OCI-LY1 (cell line): ENCODE results near the gene APCDD1.

Source experiments
- H2AFZ ChIP-seq: fragments of 200-600 bp; sonication (generic), shearing (Covaris generic); 2 replicates; pipeline ENCODE4 v1.6.0; 2014; ENCODE audit warnings: antibody characterized with exemption, mild to moderate bottlenecking, low read length
- H3F3A ChIP-seq: fragments of 200-600 bp; sonication (generic), shearing (Covaris generic); 2 replicates; pipeline ENCODE4 v1.6.0; 2014; ENCODE audit warnings: mild to moderate bottlenecking, antibody characterized with exemption, low read length, moderate library complexity; ENCODE audit not compliant: insufficient read depth
- H3K27ac ChIP-seq: fragments of 200-600 bp; sonication (generic); 2 replicates; pipeline ENCODE4 v1.5.1; 2014; ENCODE audit warnings: low read length, mixed run types, mild to moderate bottlenecking, low read depth; ENCODE audit not compliant: poor library complexity, severe bottlenecking
- H3K27me3 ChIP-seq: fragments of 200-600 bp; sonication (generic); 2 replicates; pipeline ENCODE4 v1.6.0; 2014; ENCODE audit warnings: antibody characterized with exemption, mild to moderate bottlenecking, low read length, moderate library complexity; ENCODE audit not compliant: insufficient read depth
- H3K36me3 ChIP-seq: fragments of 200-600 bp; sonication (generic); 2 replicates; pipeline ENCODE4 v1.6.1; 2014; ENCODE audit warnings: mild to moderate bottlenecking, antibody characterized with exemption, low read length, moderate library complexity, mixed read lengths; ENCODE audit not compliant: insufficient read depth
- H3K4me1 ChIP-seq: fragments of 200-600 bp; sonication (generic); 2 replicates; pipeline ENCODE4 v1.5.1; 2014; ENCODE audit warnings: mild to moderate bottlenecking, low read length, moderate library complexity; ENCODE audit not compliant: insufficient read depth, severe bottlenecking
- H3K4me2 ChIP-seq: fragments of 200-600 bp; sonication (generic), shearing (Covaris generic); 2 replicates; pipeline ENCODE4 v1.6.1; 2014; ENCODE audit warnings: low read length
- H3K4me3 ChIP-seq: fragments of 200-600 bp; sonication (generic); 2 replicates; pipeline ENCODE4 v1.5.1; 2014; ENCODE audit warnings: low read length, low read depth, mild to moderate bottlenecking, mixed read lengths; ENCODE audit not compliant: poor library complexity, severe bottlenecking
- H3K79me2 ChIP-seq: fragments of 200-600 bp; shearing (Covaris generic); 2 replicates; pipeline ENCODE4 v1.6.1; 2016; ENCODE audit warnings: mixed run types, low read length, mixed read lengths; ENCODE audit not compliant: insufficient read depth
- H3K9ac ChIP-seq: fragments of 200-600 bp; sonication (generic), shearing (Covaris generic); 2 replicates; pipeline ENCODE4 v1.6.1; 2014; ENCODE audit warnings: mild to moderate bottlenecking, low read length, mixed read lengths
- H3K9me2 ChIP-seq: fragments of 200-600 bp; sonication (generic), shearing (Covaris generic); 2 replicates; pipeline ENCODE4 v1.6.1; 2014; ENCODE audit warnings: low read depth, mild to moderate bottlenecking, low read length, mixed read lengths
- H3K9me3 ChIP-seq: fragments of 200-600 bp; shearing (Covaris generic); 2 replicates; pipeline ENCODE4 v1.6.1; 2014; ENCODE audit warnings: low read length, mixed read lengths
- H4K20me1 ChIP-seq: fragments of 200-600 bp; sonication (generic), shearing (Covaris generic); 2 replicates; pipeline ENCODE4 v1.6.0; 2016; ENCODE audit warnings: mild to moderate bottlenecking, low read length; ENCODE audit not compliant: insufficient read depth
- EZH2 ChIP-seq: fragments of 200-600 bp; sonication (generic), shearing (Covaris generic); IDR thresholded peaks from 2 replicates; pipeline ENCODE4 v1.8.0; 2017; ENCODE audit warnings: borderline replicate concordance, mixed run types, mild to moderate bottlenecking, antibody characterized with exemption, low read length, moderate library complexity, mixed read lengths
- TF ChIP-seq, protein P1 (sequence below): fragments of 200-600 bp; sonication (generic), shearing (Covaris generic); IDR thresholded peaks from 2 replicates; pipeline ENCODE4 v1.5.1; 2017; ENCODE audit warnings: mild to moderate bottlenecking, antibody characterized with exemption, low read length, moderate library complexity, mixed read lengths

Gene APCDD1

DNA sequence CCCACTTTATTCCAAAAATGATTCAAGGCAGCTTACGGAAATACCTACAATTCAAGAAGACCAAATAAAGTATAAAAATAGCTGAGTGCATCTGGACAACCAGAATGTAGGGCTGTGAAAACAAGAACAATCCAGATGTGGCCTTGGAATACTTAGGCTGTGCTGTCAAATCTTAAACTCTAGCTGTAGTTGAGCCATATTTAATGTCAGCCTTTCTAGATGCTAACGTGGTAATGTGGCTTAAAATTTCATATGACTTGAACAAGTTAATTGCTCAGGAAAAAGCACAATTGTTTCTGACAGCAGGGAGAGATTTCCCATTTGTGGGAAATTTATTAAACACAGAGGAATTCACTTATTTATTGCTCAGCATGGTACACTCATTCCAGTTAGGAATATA lies 56.8 kb downstream of the APCDD1 start:
- Histone ChIP-seq H3K4me3 (no peak overlapping the region), H2AFZ (no peak overlapping the region), H3K27me3 (no peaks in the 10 kb centered on the region; the same call in 1 of the 2 replicates), H3K9me3 (peaks cover 10% of the 10 kb centered on the region), H3K9ac (no peak overlapping the region), H3K4me2 (no peak overlapping the region), H3K4me1 (no peaks in the 10 kb centered on the region), H3K9me2 (no peaks in the 10 kb centered on the region), H3K27ac (no peak overlapping the region), H3K36me3 (no peaks in the 10 kb centered on the region; the same call in 1 of the 2 replicates), H4K20me1 (no peaks in the 10 kb centered on the region), H3F3A (no peaks in the 10 kb centered on the region), H3K79me2 (no peaks in the 10 kb centered on the region)
- no peak for TF ChIP-seq EZH2
- TF ChIP-seq, protein P1, sequence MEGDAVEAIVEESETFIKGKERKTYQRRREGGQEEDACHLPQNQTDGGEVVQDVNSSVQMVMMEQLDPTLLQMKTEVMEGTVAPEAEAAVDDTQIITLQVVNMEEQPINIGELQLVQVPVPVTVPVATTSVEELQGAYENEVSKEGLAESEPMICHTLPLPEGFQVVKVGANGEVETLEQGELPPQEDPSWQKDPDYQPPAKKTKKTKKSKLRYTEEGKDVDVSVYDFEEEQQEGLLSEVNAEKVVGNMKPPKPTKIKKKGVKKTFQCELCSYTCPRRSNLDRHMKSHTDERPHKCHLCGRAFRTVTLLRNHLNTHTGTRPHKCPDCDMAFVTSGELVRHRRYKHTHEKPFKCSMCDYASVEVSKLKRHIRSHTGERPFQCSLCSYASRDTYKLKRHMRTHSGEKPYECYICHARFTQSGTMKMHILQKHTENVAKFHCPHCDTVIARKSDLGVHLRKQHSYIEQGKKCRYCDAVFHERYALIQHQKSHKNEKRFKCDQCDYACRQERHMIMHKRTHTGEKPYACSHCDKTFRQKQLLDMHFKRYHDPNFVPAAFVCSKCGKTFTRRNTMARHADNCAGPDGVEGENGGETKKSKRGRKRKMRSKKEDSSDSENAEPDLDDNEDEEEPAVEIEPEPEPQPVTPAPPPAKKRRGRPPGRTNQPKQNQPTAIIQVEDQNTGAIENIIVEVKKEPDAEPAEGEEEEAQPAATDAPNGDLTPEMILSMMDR: no peak

DNA sequence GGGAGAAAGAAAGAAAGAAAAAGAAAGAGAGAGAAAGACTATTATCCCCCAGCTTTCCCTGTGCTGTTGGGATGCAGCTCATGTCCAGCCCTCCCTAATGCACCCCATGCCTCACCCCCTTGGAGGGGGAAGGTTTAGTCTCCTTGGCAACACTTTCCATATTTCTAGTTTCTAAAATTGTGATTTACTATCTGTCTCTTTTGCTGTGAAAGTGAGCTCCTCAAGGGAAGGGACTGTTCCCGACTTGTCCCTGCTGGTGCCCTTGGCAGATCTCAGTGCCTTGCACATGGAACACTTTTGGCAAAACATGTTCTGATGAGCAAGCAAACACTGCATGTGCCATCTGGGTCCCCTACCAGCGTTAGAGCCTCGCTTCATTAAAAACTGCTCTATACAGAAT lies 59.6 kb downstream of the APCDD1 start:
- H3K4me1 ChIP-seq: no peaks in the 10 kb centered on the region
- no peaks in the 10 kb centered on the region for H3K9me3 ChIP-seq
- H3K4me2 ChIP-seq: no peak overlapping the region
- no peak overlapping the region for H3K9ac ChIP-seq
- H3K27me3 ChIP-seq: no peaks in the 10 kb centered on the region; the same call in 1 of the 2 replicates
- H3K79me2 ChIP-seq: no peaks in the 10 kb centered on the region
- H3K4me3 ChIP-seq: no peak overlapping the region
- no peaks in the 10 kb centered on the region for H3K9me2 ChIP-seq
- no peaks in the 10 kb centered on the region for H3K36me3 ChIP-seq
- H4K20me1 ChIP-seq: no peaks in the 10 kb centered on the region
- no peak for TF ChIP-seq EZH2
- TF ChIP-seq, protein P1: no peak
- no peak overlapping the region for H2AFZ ChIP-seq
- no peaks in the 10 kb centered on the region for H3F3A ChIP-seq
- H3K27ac ChIP-seq: no peak overlapping the region

DNA sequence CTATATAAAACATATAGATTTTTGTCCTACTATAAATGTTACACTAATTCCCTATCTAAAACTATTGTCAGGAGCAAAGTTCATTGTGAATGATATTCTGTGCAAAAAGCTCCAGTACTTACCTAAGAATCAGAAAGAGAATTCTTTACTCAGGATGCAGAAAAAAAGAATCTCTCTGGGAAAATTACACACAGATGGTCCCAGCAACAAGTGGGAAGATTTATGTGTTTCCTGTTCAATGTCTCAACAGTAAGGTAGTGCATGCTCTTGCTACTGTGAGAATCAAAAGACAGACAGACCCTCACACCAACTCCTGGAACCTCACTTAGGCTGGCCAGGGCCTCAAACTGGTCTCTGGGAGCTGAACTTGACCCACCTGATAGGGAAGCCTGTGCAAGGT lies 60.2 kb downstream of the APCDD1 start:
- Histone ChIP-seq H4K20me1 (no peaks in the 10 kb centered on the region), H3K79me2 (no peaks in the 10 kb centered on the region), H3K4me1 (peaks cover 2% of the 10 kb centered on the region), H2AFZ (no peak overlapping the region), H3K36me3 (no peaks in the 10 kb centered on the region), H3K27me3 (no peaks in the 10 kb centered on the region; the same call in 1 of the 2 replicates), H3F3A (no peaks in the 10 kb centered on the region), H3K4me2 (no peak overlapping the region), H3K9me3 (no peaks in the 10 kb centered on the region), H3K9ac (no peak overlapping the region), H3K9me2 (no peaks in the 10 kb centered on the region), H3K4me3 (no peak overlapping the region), H3K27ac (no peak overlapping the region)
- no peak for TF ChIP-seq EZH2
- TF ChIP-seq, protein P1: no peak
